CD4-positive, alpha-beta T cell treated with Interferon alpha-2 for 1 hour (primary cell): Measurements from ENCODE around the gene POLL.
A peak's percentile ranks its signal among the peaks of the same experiment; 100 is the strongest.

Experiments used
- DNase-seq, 2 donors: peaks; one replicate each; pipeline ENCODE4 v3.0.0-alpha.2; 2020 to 2022

The POLL gene

GRCh38 chr10:101573885-101574753, 13.9 kb downstream of the POLL start:
- no peak for DNase-seq

GRCh38 chr10:101572785-101573184, 15.3 kb downstream of the POLL start:
- no peak for DNase-seq

GRCh38 chr10:101572126-101572525, 15.9 kb downstream of the POLL start:
- no peak for DNase-seq

GRCh38 chr10:101571271-101571925, 16.7 kb downstream of the POLL start:
- DNase-seq = no peak

DNA sequence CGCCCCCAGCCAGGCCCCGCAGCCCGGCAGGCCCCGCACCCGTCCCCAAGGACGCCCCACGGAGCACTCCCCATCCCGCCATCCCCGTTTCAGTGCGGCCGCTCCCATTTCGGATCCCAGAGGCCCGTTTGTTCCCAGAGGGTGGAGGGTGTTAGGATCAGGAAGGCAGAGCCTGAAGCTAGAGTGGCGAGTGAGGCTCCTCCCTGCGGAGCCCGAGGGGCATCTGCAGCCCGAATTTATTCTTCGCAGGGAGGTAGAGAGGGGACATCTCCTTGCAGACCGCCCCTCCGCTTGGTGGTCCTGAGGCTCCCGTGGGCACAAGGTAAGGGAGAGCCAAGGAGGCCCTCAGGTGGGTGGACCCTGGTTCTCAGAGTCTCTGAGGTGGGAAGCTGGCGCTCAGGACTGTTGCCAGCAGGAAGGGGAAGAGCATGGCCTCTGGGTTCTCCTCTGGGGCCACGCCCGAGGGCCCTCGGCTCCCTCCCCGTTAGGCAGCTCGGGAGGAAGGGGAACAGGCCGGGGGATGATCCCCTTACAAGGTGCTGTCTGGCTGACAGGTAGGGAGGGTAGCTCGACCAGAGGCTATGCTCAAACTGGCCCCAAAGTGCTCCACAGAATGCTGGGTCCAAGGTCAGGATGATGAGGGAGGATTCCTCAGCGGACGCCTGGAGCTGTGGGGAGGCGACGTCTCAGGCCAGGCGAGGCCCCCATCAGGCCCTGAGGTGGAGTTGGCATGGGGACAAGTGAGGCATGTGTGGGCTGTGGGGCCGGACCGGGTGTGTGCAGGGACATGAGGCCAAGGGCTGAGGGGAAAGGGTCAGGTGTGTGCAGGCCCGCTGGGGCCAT, 17.4 kb downstream of the POLL start:
- no peak for DNase-seq

- DNase-seq = peak; percentile 77 to 81
These were observed 18.2 kb downstream of the POLL start for GRCh38 chr10:101569622-101570427.

DNA sequence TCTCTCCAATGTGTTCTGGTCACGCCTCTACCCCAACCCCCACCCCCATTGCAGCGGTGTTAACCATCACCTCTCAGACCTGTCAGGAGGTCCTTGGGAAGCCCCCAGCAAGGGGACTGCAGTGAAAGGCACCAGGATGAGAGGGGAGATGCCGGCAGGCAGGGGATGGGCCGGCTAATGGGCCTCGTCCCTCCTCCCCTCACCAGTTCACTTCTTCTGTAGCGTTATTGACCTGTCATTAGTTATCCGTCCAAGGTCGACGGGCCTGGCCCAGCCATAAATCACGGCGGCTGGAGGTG, 18.8 kb downstream of the POLL start:
- DNase-seq = no peak

DNA sequence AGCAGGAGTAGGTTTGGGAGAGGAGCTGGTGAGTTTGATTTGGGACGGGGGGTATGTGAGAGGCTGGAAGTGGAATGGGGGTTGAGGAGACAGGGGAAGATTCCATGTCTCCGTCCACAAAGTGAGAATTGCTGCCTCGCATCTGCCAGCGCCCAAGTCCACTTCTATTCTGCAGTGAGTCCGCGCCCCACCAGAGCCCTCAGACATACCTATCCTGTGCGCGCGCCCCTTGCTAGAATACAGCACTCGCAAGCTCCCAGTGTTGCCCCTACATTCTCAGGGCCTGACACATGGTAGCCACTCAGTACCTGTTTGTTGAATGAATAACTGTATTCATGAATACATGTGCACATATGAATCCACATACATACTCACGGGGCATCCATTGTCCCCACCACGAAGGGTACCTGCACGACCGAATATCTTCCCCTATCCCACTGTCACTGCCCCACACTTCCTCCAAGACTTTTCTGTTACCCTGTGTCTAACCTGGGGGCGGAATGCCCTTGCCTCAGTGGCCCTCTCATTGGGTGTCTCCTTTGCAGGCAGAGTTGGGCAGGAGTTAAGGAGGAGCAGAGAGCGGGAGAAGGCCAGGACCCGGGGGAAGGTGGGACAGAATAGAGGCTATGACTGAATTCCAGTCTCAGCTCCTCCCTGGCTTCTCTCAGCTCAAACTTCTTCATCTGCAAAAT, 19.9 kb downstream of the POLL start:
- DNase-seq = no peak

DNA sequence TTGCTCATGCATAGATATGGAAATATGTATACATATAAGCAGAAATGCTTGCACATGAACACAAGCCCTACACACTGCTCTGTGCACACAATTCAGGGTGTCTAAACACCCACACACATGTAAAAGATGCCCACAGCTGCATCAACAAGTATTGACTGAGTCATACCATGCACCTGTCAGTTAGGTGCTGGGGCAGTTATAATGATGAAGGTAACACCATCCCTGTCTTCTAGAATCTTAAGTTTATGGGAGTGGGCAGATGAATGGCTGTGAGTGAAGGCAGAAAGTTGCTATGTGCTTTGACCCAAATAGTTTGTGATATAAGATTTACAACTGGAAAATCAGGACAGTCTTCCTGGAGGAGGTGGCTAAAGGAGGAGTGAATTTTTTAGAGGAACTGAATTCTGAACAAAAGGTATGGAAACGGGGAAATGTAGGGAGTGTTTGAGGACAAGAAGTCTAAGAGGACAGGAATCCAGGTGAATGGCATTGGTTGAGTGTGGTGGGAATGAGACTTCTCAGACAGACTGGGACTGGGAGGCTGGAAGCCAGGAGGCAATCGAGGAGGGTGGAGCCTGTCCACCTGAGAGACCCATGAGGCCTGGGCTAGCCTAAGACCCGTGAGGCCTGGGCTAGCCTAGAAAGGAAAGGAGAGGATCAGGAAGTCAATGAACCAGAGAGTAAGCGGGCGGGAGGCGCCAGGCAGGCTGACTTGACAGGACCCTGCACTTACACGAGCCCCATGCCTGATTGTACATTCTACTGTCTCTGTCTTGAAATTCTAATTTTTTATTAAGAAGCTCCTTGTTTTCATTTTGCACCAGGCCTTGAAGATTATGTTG, 20.7 kb downstream of the POLL start:
- no peak for DNase-seq

DNA sequence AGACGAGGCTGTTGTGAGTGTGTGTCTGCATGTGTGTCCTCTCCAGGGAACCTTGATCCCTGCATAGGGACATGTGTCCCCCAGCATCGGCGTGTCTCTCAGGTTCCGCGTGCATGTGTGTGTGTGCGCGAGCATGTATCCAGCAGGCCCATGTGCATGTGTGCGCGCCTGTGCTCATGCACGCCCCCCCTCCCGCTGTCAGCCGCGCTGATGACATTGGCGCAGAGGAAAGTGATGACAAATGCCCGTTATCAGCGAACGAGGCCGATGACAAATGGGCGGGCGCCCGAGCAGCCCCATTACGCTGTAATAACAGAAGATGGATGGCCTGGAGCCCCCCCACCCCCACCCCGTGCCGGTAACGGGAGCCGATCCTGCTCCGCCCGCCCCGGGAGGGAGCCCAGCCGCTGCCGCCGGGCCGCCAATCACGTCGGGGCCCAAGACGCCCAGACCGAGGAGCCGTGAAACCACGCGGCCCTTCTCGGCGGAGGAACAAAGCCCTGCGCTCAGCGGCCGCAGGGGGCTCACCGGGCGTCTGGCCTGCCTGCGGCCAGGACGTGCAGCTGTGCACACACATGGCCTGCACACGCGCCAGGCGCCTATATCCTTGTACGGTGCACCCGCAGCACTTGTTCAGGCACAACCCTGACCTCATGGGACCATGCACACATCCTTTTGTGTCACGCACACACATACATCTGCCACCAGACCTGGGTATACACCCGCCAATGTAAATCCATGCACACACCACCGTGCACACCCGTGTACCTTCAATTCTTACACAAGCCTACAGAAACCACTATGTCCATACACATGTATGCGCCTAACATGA, 21.5 kb downstream of the POLL start:
- no peak for DNase-seq

DNA sequence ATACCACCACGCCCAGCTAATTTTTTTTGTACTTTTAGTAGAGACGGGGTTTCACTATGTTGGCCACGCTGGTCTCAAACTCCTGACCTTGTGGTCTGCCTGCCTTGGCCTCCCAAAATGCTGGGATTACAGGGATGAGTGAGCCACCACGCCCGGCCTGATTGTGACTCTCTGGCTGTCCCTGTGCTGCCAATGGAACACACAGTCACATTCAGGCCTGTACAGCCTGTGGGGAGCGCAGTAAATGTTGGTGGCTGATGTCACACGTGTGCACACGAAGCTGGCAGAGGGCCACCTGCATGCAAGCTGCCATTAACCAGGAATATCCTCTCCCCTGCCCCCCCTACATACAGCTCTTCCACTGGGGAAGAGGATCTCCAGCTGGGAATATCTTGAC, 22.1 kb downstream of the POLL start:
- DNase-seq = no peak

DNA sequence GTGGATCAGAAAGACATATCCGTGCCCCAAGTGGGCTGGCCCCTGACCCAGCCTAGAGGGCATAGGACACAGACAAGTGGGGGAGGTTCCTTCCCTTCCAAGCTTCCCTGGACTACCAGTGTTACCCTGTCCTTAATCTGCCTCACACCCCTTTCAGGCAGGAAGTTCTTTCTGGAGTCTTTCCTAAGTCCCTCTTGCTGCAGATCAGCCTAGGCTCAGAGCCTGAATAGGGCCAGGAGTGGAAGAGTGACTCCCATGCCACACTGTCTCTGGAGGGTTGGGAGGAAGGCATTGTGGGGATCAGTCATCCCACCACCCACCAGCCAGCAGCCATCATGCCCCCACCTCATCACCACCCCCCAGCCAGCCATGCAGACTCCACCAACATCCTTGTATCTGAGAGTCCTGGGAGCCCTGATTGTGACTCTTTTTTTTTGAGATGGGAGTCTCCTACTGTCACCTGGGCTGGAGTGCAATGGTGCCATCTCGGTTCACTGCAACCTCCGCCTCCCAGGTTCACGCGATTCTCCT, 22.6 kb downstream of the POLL start:
- no peak for DNase-seq

- no peak for DNase-seq
These were observed 23.5 kb downstream of the POLL start for GRCh38 chr10:101564490-101564991.

- no peak for DNase-seq
These were observed 24.5 kb downstream of the POLL start for GRCh38 chr10:101563497-101564040.

- no peak for DNase-seq
These were observed 25.1 kb downstream of the POLL start for GRCh38 chr10:101563007-101563406.

- no peak for DNase-seq
These were observed 25.8 kb downstream of the POLL start for GRCh38 chr10:101562231-101562630.

- no peak for DNase-seq
These were observed 26.8 kb downstream of the POLL start for GRCh38 chr10:101561068-101561915.

DNA sequence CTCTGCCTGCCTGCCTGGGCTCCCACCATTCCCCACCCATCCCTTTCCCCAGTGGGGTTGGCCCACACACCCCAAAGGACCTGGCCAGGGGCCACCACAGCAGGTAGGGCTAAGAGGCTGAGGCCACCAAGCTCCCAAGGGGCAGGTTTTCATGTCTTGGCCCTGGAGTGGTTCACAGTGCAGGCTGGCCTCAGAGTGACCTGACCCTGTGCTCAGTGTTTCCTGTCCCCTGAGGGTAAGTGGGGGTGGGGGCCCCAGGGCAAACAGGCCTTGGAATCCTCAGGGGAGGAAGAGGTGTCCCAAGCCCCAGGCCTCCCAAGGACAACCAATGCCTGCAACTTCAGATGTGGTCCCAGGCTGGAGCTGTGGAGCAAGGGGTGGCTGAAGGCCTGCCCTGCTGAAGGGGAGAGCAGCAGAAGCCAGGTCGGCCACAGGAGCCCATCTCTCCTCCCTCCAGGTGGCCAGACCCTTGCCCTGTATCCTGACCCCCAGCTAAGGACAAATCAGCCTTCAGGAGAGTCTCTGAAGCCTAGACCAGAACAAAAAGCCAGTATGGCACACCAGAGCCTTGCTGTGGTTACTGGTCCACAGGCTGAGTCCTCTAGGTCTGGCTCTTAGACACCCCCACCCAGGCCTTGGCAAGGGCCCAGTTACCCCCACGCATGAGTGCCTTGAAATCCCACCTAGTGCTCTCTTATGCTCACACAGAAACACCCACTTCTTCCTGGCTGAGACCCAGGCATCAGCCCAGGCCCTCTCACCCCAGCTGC, 27.6 kb downstream of the POLL start:
- no peak for DNase-seq
